Liver (tissue), 9 donors: ENCODE results near the gene FNBP1. TPM values are rescaled to one million over a fixed set of nuclear protein-coding genes. Genes with fewer than 3 reads are reported as not detected.

Source experiments
- DNase-seq: peaks from one replicate; pipeline ENCODE4 v3.0.0-alpha.2; 2017; ENCODE audit warnings: low spot score
- H3K27ac ChIP-seq, 2 donors: one replicate each; pipeline ENCODE4 v1.7.0; 2013; ENCODE audit warnings: inconsistent platforms in 2 of 2, low read length in 2 of 2, control low read depth in 1 of 2, low read depth in 1 of 2, mild to moderate bottlenecking in 1 of 2
- H3K27me3 ChIP-seq, 4 donors: one replicate each; pipeline versions ENCODE4 v1.6.1 to v1.7.0; 2013; ENCODE audit warnings: low read length in 3 of 4, inconsistent platforms in 1 of 4, mild to moderate bottlenecking in 1 of 4, moderate library complexity in 1 of 4; ENCODE audit not compliant: control insufficient read depth in 4 of 4, insufficient read depth in 4 of 4
- H3K36me3 ChIP-seq, 4 donors: one replicate each; pipeline versions ENCODE4 v1.6.1 to v1.7.0; 2013; ENCODE audit warnings: low read length in 3 of 4, mild to moderate bottlenecking in 3 of 4, low read depth in 1 of 4, moderate library complexity in 1 of 4; ENCODE audit not compliant: control insufficient read depth in 4 of 4, insufficient read depth in 3 of 4
- H3K4me1 ChIP-seq, 4 donors: one replicate each; pipeline versions ENCODE4 v1.6.1 to v1.7.0; 2013; ENCODE audit warnings: low read length in 3 of 4, mild to moderate bottlenecking in 3 of 4, moderate library complexity in 1 of 4; ENCODE audit not compliant: control insufficient read depth in 4 of 4, insufficient read depth in 4 of 4
- H3K4me3 ChIP-seq, 3 donors: one replicate each; pipeline versions ENCODE4 v1.6.1 to v1.7.0; 2013; ENCODE audit warnings: low read length in 3 of 3, control low read depth in 1 of 3, low read depth in 1 of 3, mild to moderate bottlenecking in 1 of 3
- H3K9ac ChIP-seq, 2 donors: one replicate each; pipeline ENCODE4 v1.7.0; 2013; ENCODE audit warnings: low read length in 2 of 2, mild to moderate bottlenecking in 2 of 2, moderate library complexity in 2 of 2, control low read depth in 1 of 2, low read depth in 1 of 2
- H3K9me3 ChIP-seq, 4 donors: one replicate each; pipeline versions ENCODE4 v1.6.1 to v1.7.0; 2013; ENCODE audit warnings: low read length in 3 of 4; ENCODE audit not compliant: control insufficient read depth in 4 of 4
- EGR1 ChIP-seq, 2 donors: IDR thresholded peaks; 2 replicates each; pipeline ENCODE4 v1.6.1; 2016 to 2018; ENCODE audit warnings: antibody characterized with exemption in 2 of 2, low read depth in 2 of 2
- FOXA1 ChIP-seq: IDR thresholded peaks from 2 replicates; pipeline ENCODE4 v1.6.1; 2016; ENCODE audit warnings: antibody characterized with exemption
- FOXA2 ChIP-seq: IDR thresholded peaks from 2 replicates; pipeline ENCODE4 v1.6.1; 2016; ENCODE audit warnings: antibody characterized with exemption
- GABPA ChIP-seq, 2 donors: IDR thresholded peaks in 1 of 2; conservative IDR thresholded peaks in 1 of 2; 2 replicates each; pipeline ENCODE4 v1.6.1; 2016; ENCODE audit warnings: antibody characterized with exemption in 2 of 2, mild to moderate bottlenecking in 1 of 2, moderate library complexity in 1 of 2
- HNF4A ChIP-seq, 2 donors: conservative IDR thresholded peaks; 2 replicates each; pipeline ENCODE4 v1.6.1; 2016; ENCODE audit warnings: antibody characterized with exemption in 2 of 2, mild to moderate bottlenecking in 2 of 2
- HNF4G ChIP-seq: IDR thresholded peaks from 2 replicates; pipeline ENCODE4 v1.6.1; 2016; ENCODE audit warnings: antibody characterized with exemption
- RAD21 ChIP-seq, 2 donors: IDR thresholded peaks; 2 replicates each; pipeline ENCODE4 v1.6.1; 2016; ENCODE audit warnings: antibody characterized with exemption in 2 of 2, mild to moderate bottlenecking in 2 of 2
- RXRA ChIP-seq, 2 donors: IDR thresholded peaks; 2 replicates each; pipeline ENCODE4 v1.6.1; 2017 to 2018; ENCODE audit warnings: antibody characterized with exemption in 2 of 2, mild to moderate bottlenecking in 1 of 2
- SP1 ChIP-seq: IDR thresholded peaks from 2 replicates; pipeline ENCODE4 v1.6.1; 2018; ENCODE audit warnings: antibody characterized with exemption, mild to moderate bottlenecking
- YY1 ChIP-seq: IDR thresholded peaks from 2 replicates; pipeline ENCODE4 v1.6.1; 2016; ENCODE audit warnings: antibody characterized with exemption, mild to moderate bottlenecking
- WGBS: extraction: QIAGEN DNeasy Blood & Tissue Kit; methylation state at CpG from one replicate; pipeline ENCODE4 v1.1.7; 2013; 5-methylcytosine and 5-hydroxymethylcytosine counted together
- polyA plus RNA-seq, 2 donors: library from polyadenylated mRNA; stranded (reverse) in 1 of 2; unstranded in 1 of 2; fragments of 200-250 nt in 1 of 2; fragments of >200 nt in 1 of 2; fragmentation: Nextera tagmentation in 1 of 2; extraction: Ambion mirVana in 1 of 2; gene quantifications; one replicate each; pipeline versions ENCODE4 v1.2.1 to v1.2.3, GENCODE V29; 2013 to 2015
- total RNA-seq, 2 donors: library from RNA; depleted of rRNA; stranded (reverse); fragments of >200 nt; gene quantifications; one replicate each; pipeline ENCODE4 v1.2.3, GENCODE V29; 2014
- TF ChIP-seq, protein P1 (sequence below): fragments of 150-350 bp; IDR thresholded peaks from 2 replicates; pipeline ENCODE4 v1.5.1; 2017; ENCODE audit warnings: improper control_type of control experiment, low read depth, low read length; ENCODE audit not compliant: missing input control
- TF ChIP-seq, protein P2 (sequence below): IDR thresholded peaks from 2 replicates; pipeline ENCODE4 v1.6.1; 2016; ENCODE audit warnings: antibody characterized with exemption
- TF ChIP-seq, protein P3 (sequence below): IDR thresholded peaks from 2 replicates; pipeline ENCODE4 v1.6.1; 2016; ENCODE audit warnings: antibody characterized with exemption
- TF ChIP-seq, protein P4 (sequence below): IDR thresholded peaks from 2 replicates; pipeline ENCODE4 v1.6.1; 2016; ENCODE audit warnings: antibody characterized with exemption
- TF ChIP-seq, protein P5 (sequence below): IDR thresholded peaks from 2 replicates; pipeline ENCODE4 v1.6.1; 2016; ENCODE audit warnings: antibody characterized with exemption, mild to moderate bottlenecking
- donor health status: healthy.
- donor health status: healthy.
- donor health status: healthy.
- donor health status: healthy.
- donor health status: healthy.

Gene FNBP1
- total and polyA plus RNA-seq, 4 donors, result 6.6 to 15.6 (median 12.3) TPM

DNA sequence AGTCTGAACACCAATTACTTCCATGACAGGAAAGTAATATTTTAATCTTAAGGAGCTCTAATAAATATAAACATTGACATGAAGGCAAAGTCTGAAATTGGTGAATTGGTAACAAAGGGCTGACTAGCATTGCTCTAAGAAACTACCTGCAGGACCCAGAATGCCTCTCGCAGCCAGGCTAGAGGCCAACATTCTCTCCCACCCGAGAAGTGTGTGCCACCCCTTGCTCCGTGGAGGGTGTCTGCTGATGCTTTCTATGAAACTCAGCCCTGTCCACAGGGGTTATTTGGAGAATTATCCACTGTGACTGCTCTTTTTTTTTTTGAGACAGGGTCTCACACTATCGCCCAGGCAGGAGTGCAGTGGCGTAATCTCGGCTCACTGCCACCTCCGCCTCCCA is 126.3 kb downstream of the FNBP1 start:
- Histone ChIP-seq H3K36me3 (peaks cover 0 to under 1% (median 0%) of the 10 kb centered on the region in 4 donors), H3K4me1 (no peaks in the 10 kb centered on the region), H3K9me3 (no peaks in the 10 kb centered on the region), H3K4me3 (no peak overlapping the region), H3K9ac (no peak overlapping the region), H3K27me3 (no peaks in the 10 kb centered on the region), H3K27ac (no peak overlapping the region)
- TF ChIP-seq HNF4A (conservative IDR thresholded peaks at IDR 0.05) (no peak), EGR1 (IDR thresholded peaks at IDR 0.05; ENCODE audit: low read depth in 2 of 2) (no peak), FOXA2 (no peak), RXRA (IDR thresholded peaks at IDR 0.05) (no peak), GABPA (IDR thresholded peaks at IDR 0.05 in 1 of 2, conservative IDR thresholded peaks at IDR 0.05 in 1 of 2) (no peak), SP1 (no peak), RAD21 (IDR thresholded peaks at IDR 0.05) (no peak)
- TF ChIP-seq, protein P1, sequence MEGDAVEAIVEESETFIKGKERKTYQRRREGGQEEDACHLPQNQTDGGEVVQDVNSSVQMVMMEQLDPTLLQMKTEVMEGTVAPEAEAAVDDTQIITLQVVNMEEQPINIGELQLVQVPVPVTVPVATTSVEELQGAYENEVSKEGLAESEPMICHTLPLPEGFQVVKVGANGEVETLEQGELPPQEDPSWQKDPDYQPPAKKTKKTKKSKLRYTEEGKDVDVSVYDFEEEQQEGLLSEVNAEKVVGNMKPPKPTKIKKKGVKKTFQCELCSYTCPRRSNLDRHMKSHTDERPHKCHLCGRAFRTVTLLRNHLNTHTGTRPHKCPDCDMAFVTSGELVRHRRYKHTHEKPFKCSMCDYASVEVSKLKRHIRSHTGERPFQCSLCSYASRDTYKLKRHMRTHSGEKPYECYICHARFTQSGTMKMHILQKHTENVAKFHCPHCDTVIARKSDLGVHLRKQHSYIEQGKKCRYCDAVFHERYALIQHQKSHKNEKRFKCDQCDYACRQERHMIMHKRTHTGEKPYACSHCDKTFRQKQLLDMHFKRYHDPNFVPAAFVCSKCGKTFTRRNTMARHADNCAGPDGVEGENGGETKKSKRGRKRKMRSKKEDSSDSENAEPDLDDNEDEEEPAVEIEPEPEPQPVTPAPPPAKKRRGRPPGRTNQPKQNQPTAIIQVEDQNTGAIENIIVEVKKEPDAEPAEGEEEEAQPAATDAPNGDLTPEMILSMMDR, result no peak
- TF ChIP-seq, protein P2, sequence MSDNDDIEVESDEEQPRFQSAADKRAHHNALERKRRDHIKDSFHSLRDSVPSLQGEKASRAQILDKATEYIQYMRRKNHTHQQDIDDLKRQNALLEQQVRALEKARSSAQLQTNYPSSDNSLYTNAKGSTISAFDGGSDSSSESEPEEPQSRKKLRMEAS, result no peak
- TF ChIP-seq, protein P3, sequence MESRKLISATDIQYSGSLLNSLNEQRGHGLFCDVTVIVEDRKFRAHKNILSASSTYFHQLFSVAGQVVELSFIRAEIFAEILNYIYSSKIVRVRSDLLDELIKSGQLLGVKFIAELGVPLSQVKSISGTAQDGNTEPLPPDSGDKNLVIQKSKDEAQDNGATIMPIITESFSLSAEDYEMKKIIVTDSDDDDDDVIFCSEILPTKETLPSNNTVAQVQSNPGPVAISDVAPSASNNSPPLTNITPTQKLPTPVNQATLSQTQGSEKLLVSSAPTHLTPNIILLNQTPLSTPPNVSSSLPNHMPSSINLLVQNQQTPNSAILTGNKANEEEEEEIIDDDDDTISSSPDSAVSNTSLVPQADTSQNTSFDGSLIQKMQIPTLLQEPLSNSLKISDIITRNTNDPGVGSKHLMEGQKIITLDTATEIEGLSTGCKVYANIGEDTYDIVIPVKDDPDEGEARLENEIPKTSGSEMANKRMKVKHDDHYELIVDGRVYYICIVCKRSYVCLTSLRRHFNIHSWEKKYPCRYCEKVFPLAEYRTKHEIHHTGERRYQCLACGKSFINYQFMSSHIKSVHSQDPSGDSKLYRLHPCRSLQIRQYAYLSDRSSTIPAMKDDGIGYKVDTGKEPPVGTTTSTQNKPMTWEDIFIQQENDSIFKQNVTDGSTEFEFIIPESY, result no peak
- 98% methylated on average over 7 of the region's 7 CpGs for WGBS
- DNase-seq, result no peak

DNA sequence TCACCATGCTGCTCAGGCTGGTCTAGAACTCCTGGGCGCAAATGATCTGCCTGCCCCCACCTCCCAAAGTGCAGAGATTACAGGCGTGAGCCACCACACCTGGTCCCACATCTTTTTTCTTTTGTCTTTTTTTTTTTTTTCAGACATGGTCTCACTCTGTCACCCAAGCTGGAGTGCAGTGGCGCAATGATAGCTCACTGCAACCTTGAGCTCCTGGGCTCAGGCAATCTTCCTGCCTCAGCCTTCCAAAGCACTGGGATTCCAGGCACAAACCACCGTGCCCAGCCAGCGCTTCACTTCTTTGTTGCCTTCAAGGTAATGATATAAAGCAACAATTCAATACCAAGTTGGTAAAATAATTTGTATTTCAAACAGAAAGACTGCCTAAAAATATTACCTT is 128.9 kb downstream of the FNBP1 start:
- Histone ChIP-seq H3K4me1 (no peaks in the 10 kb centered on the region), H3K27ac (no peak overlapping the region), H3K4me3 (no peak overlapping the region), H3K36me3 (no peaks in the 10 kb centered on the region), H3K27me3 (no peaks in the 10 kb centered on the region), H3K9me3 (no peaks in the 10 kb centered on the region), H3K9ac (no peak overlapping the region)
- TF ChIP-seq, protein P4, sequence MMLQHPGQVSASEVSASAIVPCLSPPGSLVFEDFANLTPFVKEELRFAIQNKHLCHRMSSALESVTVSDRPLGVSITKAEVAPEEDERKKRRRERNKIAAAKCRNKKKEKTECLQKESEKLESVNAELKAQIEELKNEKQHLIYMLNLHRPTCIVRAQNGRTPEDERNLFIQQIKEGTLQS, result no peak
- TF ChIP-seq HNF4G (no peak), EGR1 (IDR thresholded peaks at IDR 0.05; ENCODE audit: low read depth in 2 of 2) (no peak), FOXA2 (no peak), SP1 (no peak), GABPA (IDR thresholded peaks at IDR 0.05 in 1 of 2, conservative IDR thresholded peaks at IDR 0.05 in 1 of 2) (no peak), HNF4A (conservative IDR thresholded peaks at IDR 0.05) (no peak), YY1 (no peak), FOXA1 (no peak), RAD21 (IDR thresholded peaks at IDR 0.05) (no peak)
- TF ChIP-seq, protein P5, sequence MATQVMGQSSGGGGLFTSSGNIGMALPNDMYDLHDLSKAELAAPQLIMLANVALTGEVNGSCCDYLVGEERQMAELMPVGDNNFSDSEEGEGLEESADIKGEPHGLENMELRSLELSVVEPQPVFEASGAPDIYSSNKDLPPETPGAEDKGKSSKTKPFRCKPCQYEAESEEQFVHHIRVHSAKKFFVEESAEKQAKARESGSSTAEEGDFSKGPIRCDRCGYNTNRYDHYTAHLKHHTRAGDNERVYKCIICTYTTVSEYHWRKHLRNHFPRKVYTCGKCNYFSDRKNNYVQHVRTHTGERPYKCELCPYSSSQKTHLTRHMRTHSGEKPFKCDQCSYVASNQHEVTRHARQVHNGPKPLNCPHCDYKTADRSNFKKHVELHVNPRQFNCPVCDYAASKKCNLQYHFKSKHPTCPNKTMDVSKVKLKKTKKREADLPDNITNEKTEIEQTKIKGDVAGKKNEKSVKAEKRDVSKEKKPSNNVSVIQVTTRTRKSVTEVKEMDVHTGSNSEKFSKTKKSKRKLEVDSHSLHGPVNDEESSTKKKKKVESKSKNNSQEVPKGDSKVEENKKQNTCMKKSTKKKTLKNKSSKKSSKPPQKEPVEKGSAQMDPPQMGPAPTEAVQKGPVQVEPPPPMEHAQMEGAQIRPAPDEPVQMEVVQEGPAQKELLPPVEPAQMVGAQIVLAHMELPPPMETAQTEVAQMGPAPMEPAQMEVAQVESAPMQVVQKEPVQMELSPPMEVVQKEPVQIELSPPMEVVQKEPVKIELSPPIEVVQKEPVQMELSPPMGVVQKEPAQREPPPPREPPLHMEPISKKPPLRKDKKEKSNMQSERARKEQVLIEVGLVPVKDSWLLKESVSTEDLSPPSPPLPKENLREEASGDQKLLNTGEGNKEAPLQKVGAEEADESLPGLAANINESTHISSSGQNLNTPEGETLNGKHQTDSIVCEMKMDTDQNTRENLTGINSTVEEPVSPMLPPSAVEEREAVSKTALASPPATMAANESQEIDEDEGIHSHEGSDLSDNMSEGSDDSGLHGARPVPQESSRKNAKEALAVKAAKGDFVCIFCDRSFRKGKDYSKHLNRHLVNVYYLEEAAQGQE, result no peak
- TF ChIP-seq, protein P2, result no peak
- TF ChIP-seq, protein P1, result no peak
- DNase-seq, result no peak
- WGBS, result 99% methylated on average over 5 of the region's 5 CpGs
